ENCODE results near the gene AFF3. TPM values are rescaled to one million over a fixed set of nuclear protein-coding genes. Genes with fewer than 3 reads are reported as not detected.

Gene AFF3
- total and polyA plus RNA-seq, 2 experiments from 2014 or later, result 7.3 to 7.8 TPM

DNA sequence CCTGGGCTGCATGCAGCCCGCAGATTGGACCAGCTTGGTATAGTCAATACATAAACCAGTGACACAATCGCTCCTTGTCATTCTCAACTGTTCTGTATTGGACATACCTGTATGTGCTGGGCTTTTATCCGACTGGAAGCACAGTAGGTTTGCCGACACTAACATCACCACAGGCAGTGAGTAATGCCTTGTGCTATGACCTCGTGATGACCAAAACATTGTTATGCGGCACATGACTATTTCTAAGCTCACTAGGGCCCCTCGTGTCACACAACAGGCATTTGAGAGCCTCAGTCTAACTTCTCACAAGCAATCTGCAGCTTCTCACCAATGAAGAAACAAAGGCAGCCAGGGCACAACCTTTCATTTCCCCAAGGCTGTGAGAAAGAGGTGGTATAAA lies 320.8 kb downstream of the AFF3 start:
- Histone ChIP-seq H3K9me2 (replicated peaks; ENCODE audit: insufficient read depth) (no peaks in the 10 kb centered on the region), H3K36me3 (replicated peaks; ENCODE audit: insufficient read depth, low read depth) (no peaks in the 10 kb centered on the region), H3K9me3 (ENCODE audit: low read depth) (no peaks in the 10 kb centered on the region), H4K20me1 (ENCODE audit: insufficient read depth, poor library complexity, severe bottlenecking) (no peaks in the 10 kb centered on the region), H3K79me2 (no peaks in the 10 kb centered on the region), H2AFZ (no peak overlapping the region), H3K4me2 (no peak overlapping the region), H3K4me1 (ENCODE audit: insufficient read depth) (no peaks in the 10 kb centered on the region), H3K27me3 (no peaks in the 10 kb centered on the region), H3K4me3 (no peak overlapping the region), H3K27ac (no peak overlapping the region)
- no peak for TF ChIP-seq EZH2phosphoT487 (IDR thresholded peaks at IDR 0.05; ENCODE audit: low read depth, severe bottlenecking, unreplicated experiment)
- TF ChIP-seq, protein P1, sequence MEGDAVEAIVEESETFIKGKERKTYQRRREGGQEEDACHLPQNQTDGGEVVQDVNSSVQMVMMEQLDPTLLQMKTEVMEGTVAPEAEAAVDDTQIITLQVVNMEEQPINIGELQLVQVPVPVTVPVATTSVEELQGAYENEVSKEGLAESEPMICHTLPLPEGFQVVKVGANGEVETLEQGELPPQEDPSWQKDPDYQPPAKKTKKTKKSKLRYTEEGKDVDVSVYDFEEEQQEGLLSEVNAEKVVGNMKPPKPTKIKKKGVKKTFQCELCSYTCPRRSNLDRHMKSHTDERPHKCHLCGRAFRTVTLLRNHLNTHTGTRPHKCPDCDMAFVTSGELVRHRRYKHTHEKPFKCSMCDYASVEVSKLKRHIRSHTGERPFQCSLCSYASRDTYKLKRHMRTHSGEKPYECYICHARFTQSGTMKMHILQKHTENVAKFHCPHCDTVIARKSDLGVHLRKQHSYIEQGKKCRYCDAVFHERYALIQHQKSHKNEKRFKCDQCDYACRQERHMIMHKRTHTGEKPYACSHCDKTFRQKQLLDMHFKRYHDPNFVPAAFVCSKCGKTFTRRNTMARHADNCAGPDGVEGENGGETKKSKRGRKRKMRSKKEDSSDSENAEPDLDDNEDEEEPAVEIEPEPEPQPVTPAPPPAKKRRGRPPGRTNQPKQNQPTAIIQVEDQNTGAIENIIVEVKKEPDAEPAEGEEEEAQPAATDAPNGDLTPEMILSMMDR (IDR thresholded peaks at IDR 0.05; ENCODE audit: poor library complexity), result no peak
- TF ChIP-seq EZH2 (IDR thresholded peaks at IDR 0.05; ENCODE audit: borderline replicate concordance), result no peak
- no peak for DNase-seq (ENCODE audit: low spot score)
- 88% methylated on average over 7 of the region's 7 CpGs for WGBS (ENCODE audit: low lambda C conversion rate, missing lambda C conversion rate)

DNA sequence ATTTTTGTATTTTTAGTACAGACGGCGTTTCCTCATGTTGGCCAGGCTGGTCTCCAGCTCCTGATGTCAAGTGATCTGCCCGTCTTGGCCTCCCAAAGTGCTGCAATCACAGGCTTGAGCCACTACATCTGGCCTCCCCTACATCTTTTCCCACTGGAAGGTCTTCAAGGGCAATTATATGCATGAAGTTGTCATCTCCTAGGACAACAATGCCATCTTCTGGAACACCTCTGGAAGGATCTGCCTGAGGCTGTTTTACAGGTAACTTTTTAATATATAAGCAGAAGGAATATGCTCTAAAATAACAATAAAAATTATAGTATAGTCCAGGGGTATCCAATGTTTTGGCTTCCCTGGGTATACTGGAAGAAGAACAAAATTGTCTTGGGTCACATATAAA lies 321.4 kb downstream of the AFF3 start:
- Histone ChIP-seq H3K4me2 (no peak overlapping the region), H3K4me1 (ENCODE audit: insufficient read depth) (no peaks in the 10 kb centered on the region), H3K36me3 (replicated peaks; ENCODE audit: insufficient read depth, low read depth) (no peaks in the 10 kb centered on the region), H3K27me3 (no peaks in the 10 kb centered on the region), H4K20me1 (ENCODE audit: insufficient read depth, poor library complexity, severe bottlenecking) (no peaks in the 10 kb centered on the region), H3K9me3 (ENCODE audit: low read depth) (no peaks in the 10 kb centered on the region), H2AFZ (no peak overlapping the region), H3K79me2 (no peaks in the 10 kb centered on the region), H3K27ac (no peak overlapping the region), H3K9me2 (replicated peaks; ENCODE audit: insufficient read depth) (no peaks in the 10 kb centered on the region), H3K4me3 (no peak overlapping the region)
- no peak for TF ChIP-seq EZH2 (IDR thresholded peaks at IDR 0.05; ENCODE audit: borderline replicate concordance)
- 94% methylated on average over 3 of the region's 3 CpGs for WGBS (ENCODE audit: low lambda C conversion rate, missing lambda C conversion rate)
- DNase-seq (ENCODE audit: low spot score), result no peak

- Histone ChIP-seq H3K9me2 (replicated peaks; ENCODE audit: insufficient read depth) (no peaks in the 10 kb centered on the region), H2AFZ (no peak overlapping the region), H3K27ac (no peak overlapping the region), H3K4me3 (no peak overlapping the region), H3K79me2 (no peaks in the 10 kb centered on the region), H3K9me3 (ENCODE audit: low read depth) (no peaks in the 10 kb centered on the region), H3K27me3 (no peaks in the 10 kb centered on the region), H3K4me2 (no peak overlapping the region), H3K4me1 (ENCODE audit: insufficient read depth) (no peaks in the 10 kb centered on the region), H4K20me1 (ENCODE audit: insufficient read depth, poor library complexity, severe bottlenecking) (no peaks in the 10 kb centered on the region), H3K36me3 (replicated peaks; ENCODE audit: insufficient read depth, low read depth) (no peaks in the 10 kb centered on the region)
- whole genome bisulfite sequencing (ENCODE audit: low lambda C conversion rate, missing lambda C conversion rate), result 98% methylated on average over 7 of the region's 7 CpGs
- TF ChIP-seq EZH2 (IDR thresholded peaks at IDR 0.05; ENCODE audit: borderline replicate concordance), result no peak
- TF ChIP-seq EZH2phosphoT487 (IDR thresholded peaks at IDR 0.05; ENCODE audit: low read depth, severe bottlenecking, unreplicated experiment), result no peak
- TF ChIP-seq, protein P1 (IDR thresholded peaks at IDR 0.05; ENCODE audit: poor library complexity), result no peak
- no peak for DNase-seq (ENCODE audit: low spot score)
Measured at GRCh38 chr2:99819766-99820165, 322.6 kb downstream of the AFF3 start.

DNA sequence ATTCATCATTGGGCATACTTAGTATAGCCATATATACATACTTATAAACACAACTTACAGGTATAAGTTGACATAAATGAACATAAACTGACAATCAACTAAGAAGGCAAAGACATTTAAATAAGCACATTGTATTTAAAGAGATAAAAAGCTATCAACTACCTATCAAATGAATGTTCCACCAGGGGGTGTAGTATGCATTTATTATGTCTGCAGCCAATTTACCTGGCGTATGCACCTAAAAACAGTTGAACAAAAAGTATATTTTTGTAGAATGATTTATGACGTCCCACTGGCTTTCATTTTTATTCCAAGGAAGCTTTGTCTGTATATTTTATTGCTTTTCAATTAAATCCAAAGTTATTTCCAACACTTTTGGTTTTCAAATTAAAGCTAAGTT lies 323.5 kb downstream of the AFF3 start:
- Histone ChIP-seq H3K79me2 (no peaks in the 10 kb centered on the region), H3K9me3 (ENCODE audit: low read depth) (no peaks in the 10 kb centered on the region), H3K9me2 (replicated peaks; ENCODE audit: insufficient read depth) (no peaks in the 10 kb centered on the region), H2AFZ (no peak overlapping the region), H3K36me3 (replicated peaks; ENCODE audit: insufficient read depth, low read depth) (no peaks in the 10 kb centered on the region), H3K27ac (no peak overlapping the region), H4K20me1 (ENCODE audit: insufficient read depth, poor library complexity, severe bottlenecking) (no peaks in the 10 kb centered on the region), H3K4me3 (no peak overlapping the region), H3K27me3 (no peaks in the 10 kb centered on the region), H3K4me2 (no peak overlapping the region), H3K4me1 (ENCODE audit: insufficient read depth) (no peaks in the 10 kb centered on the region)
- 76% methylated on average over 2 of the region's 2 CpGs for WGBS (ENCODE audit: low lambda C conversion rate, missing lambda C conversion rate)
- TF ChIP-seq, protein P1 (IDR thresholded peaks at IDR 0.05; ENCODE audit: poor library complexity), result peak; percentile 43
- TF ChIP-seq EZH2phosphoT487 (IDR thresholded peaks at IDR 0.05; ENCODE audit: low read depth, severe bottlenecking, unreplicated experiment), result no peak
- no peak for DNase-seq (ENCODE audit: low spot score)

Data from hepatocyte (in vitro differentiated cells).